K562 (cell line): ENCODE data around the gene NDUFB5. TPM values are rescaled to one million over a fixed set of nuclear protein-coding genes. Genes with fewer than 3 reads are reported as not detected.
A peak's percentile ranks its signal among the peaks of the same experiment; 100 is the strongest.

Experiments
- ATAC-seq: fragments of 200-7000 bp; cut with Tn5 transposase; 3 replicates; pipeline ENCODE4 v1.9.1; 2020; ENCODE audit warnings: moderate library complexity
- BruUV-seq: library from RNA; stranded (reverse); fragments of 400-500 nt; replicated peaks from 2 replicates; lab custom pipeline; 2021; lab: Mats Ljungman, UMichigan
- CTCF ChIA-PET: fragments of 300-600 bp; formaldehyde crosslinking; extraction: SDS; loops from one replicate; lab custom pipeline; 2021; ENCODE audit warnings: low intra/inter-chr PET ratio; lab: Yijun Ruan, JAX
- POLR2A ChIA-PET: fragments of 300-600, 350-650 bp; sonication (Branson Sonifier 250); formaldehyde crosslinking; extraction: SDS; loops from one replicate; lab custom pipeline; 2021; ENCODE audit warnings: antibody characterized with exemption, inconsistent platforms; lab: Yijun Ruan, JAX
- DNase-seq, 4 experiments: peaks; one replicate each; pipeline versions ENCODE4 v3.0.0 to v3.0.0-alpha.2; 2011 to 2018; ENCODE audit warnings: low spot score in 3 of 4, mixed read lengths in 3 of 4; ENCODE audit errors: extremely low read depth in 1 of 4
- FAIRE-seq: peaks from 2 replicates; lab custom pipeline; 2011; peaks lifted over from hg19 to GRCh38; lab: Jason Lieb, UNC
- H2AFZ ChIP-seq: 2 replicates; pipeline ENCODE4 v1.6.0; 2011; ENCODE audit warnings: low read depth, low read length, control low read depth, inconsistent platforms
- H3K27ac ChIP-seq: fragments of 200-600 bp; 3 replicates; pipeline ENCODE4 v1.8.0; 2011; ENCODE audit warnings: low read depth, mild to moderate bottlenecking, control low read depth, inconsistent platforms, low read length, moderate library complexity, mixed read lengths; ENCODE audit errors: extremely low read depth
- H3K27me3 ChIP-seq, 2 experiments: fragments of 300-600 bp in 1 of 2; 2 replicates in 1 of 2; 3 replicates in 1 of 2; pipeline versions ENCODE4 v1.6.0 to v1.8.0; 2011; ENCODE audit warnings: inconsistent platforms in 2 of 2, low read length in 2 of 2, mild to moderate bottlenecking in 1 of 2, mixed read lengths in 1 of 2, moderate library complexity in 1 of 2; ENCODE audit not compliant: control insufficient read depth in 2 of 2, insufficient read depth in 2 of 2
- H3K36me3 ChIP-seq: fragments of 300-600 bp; 3 replicates; pipeline ENCODE4 v1.8.0; 2011; ENCODE audit warnings: mild to moderate bottlenecking, low read length, inconsistent platforms; ENCODE audit not compliant: control insufficient read depth, insufficient read depth
- H3K4me1 ChIP-seq, 2 experiments: fragments of 200-600 bp in 1 of 2; replicated peaks in 1 of 2; 2 replicates in 1 of 2; 3 replicates in 1 of 2; pipeline versions ENCODE4 v1.5.1 to v1.8.0; 2011; ENCODE audit warnings: inconsistent platforms in 2 of 2, low read length in 2 of 2, mild to moderate bottlenecking in 1 of 2, mixed read lengths in 1 of 2, moderate library complexity in 1 of 2; ENCODE audit not compliant: control insufficient read depth in 2 of 2, insufficient read depth in 2 of 2
- H3K4me2 ChIP-seq: 2 replicates; pipeline ENCODE4 v1.6.1; 2011; ENCODE audit warnings: low read length, control low read depth, inconsistent platforms, mixed read lengths; ENCODE audit not compliant: insufficient read depth
- H3K4me3 ChIP-seq: fragments of 200-600 bp; sonication (generic), shearing (Covaris generic); 2 replicates; pipeline ENCODE4 v1.5.1; 2016; ENCODE audit warnings: control low read depth, inconsistent platforms
- H3K79me2 ChIP-seq: fragments of 200-600 bp; 3 replicates; pipeline ENCODE4 v1.8.0; 2011; ENCODE audit warnings: low read length, inconsistent platforms; ENCODE audit not compliant: control insufficient read depth, insufficient read depth
- H3K9ac ChIP-seq, 2 experiments: 2 replicates each; pipeline versions ENCODE4 v1.6.0 to v1.6.1; 2011; ENCODE audit warnings: low read depth in 2 of 2, low read length in 2 of 2, control low read depth in 1 of 2, inconsistent platforms in 1 of 2, mild to moderate bottlenecking in 1 of 2, mixed read lengths in 1 of 2; ENCODE audit not compliant: insufficient read depth in 1 of 2
- H3K9me1 ChIP-seq: one replicate; pipeline ENCODE4 v1.6.0; 2011; ENCODE audit warnings: inconsistent platforms, mild to moderate bottlenecking, low read length, moderate library complexity; ENCODE audit not compliant: control insufficient read depth, insufficient read depth
- H3K9me3 ChIP-seq: replicated peaks from 2 replicates; pipeline ENCODE4 v1.5.1; 2011; ENCODE audit warnings: low read depth, low read length, inconsistent platforms; ENCODE audit not compliant: control insufficient read depth, insufficient read depth
- H4K20me1 ChIP-seq: replicated peaks from 2 replicates; pipeline ENCODE4 v1.6.1; 2011; ENCODE audit warnings: low read length, inconsistent platforms, mixed read lengths; ENCODE audit not compliant: control insufficient read depth, insufficient read depth
- ELK3 ChIP-seq: fragments of 450-650 bp; formaldehyde crosslinking; IDR thresholded peaks from 2 replicates; pipeline ENCODE4 v1.4.0; 2020; ENCODE audit warnings: mild to moderate bottlenecking
- FOXO4 ChIP-seq: fragments of 450-650 bp; formaldehyde crosslinking; IDR thresholded peaks from 2 replicates; pipeline ENCODE4 v1.4.0; 2020; ENCODE audit warnings: mild to moderate bottlenecking, moderate library complexity
- GTF2E2 ChIP-seq: fragments of 200-800 bp; sonication (Bioruptor generic); IDR thresholded peaks from 2 replicates; pipeline ENCODE4 v1.6.1; 2016; ENCODE audit warnings: missing genetic modification characterization, missing compliant biosample characterization
- JUN ChIP-seq, 2 experiments: sonication (generic) in 1 of 2; formaldehyde crosslinking in 1 of 2; IDR thresholded peaks; 2 replicates each; pipeline versions ENCODE4 v1.6.1 to v1.8.0; 2012 to 2022; ENCODE audit warnings: borderline replicate concordance in 2 of 2, mild to moderate bottlenecking in 2 of 2, improper control_type of control experiment in 1 of 2, low read depth in 1 of 2, low read length in 1 of 2, missing genetic modification reagents in 1 of 2
- NFE2 ChIP-seq: IDR thresholded peaks from 2 replicates; pipeline ENCODE4 v1.6.1; 2014; ENCODE audit warnings: antibody characterized with exemption, low read depth
- U2AF1 ChIP-seq: fragments of 200-400 bp; formaldehyde crosslinking; optimal IDR thresholded peaks from 2 replicates; pipeline ENCODE3; 2017; ENCODE audit warnings: mild to moderate bottlenecking, low read depth, low read length, moderate library complexity
- ZNF124 ChIP-seq: sonication (generic); formaldehyde crosslinking; IDR thresholded peaks from 2 replicates; pipeline ENCODE4 v1.8.1; 2022; ENCODE audit warnings: missing genetic modification reagents
- ZNF140 ChIP-seq: fragments of 250-450 bp; sonication (Bioruptor Pico); IDR thresholded peaks from 2 replicates; pipeline ENCODE4 v1.8.0; 2021; ENCODE audit warnings: moderate library complexity, mild to moderate bottlenecking, inconsistent platforms
- WGBS: fragments of 100-300 bp; shearing (Covaris generic); methylation state at CpG from one replicate; pipeline ENCODE4 v1.1.6; 2016; ENCODE audit warnings: low coverage, mixed read lengths; ENCODE audit not compliant: insufficient coverage; ENCODE audit errors: missing lambda C conversion rate; 5-methylcytosine and 5-hydroxymethylcytosine counted together
- in situ Hi-C: fragments of 300-500 bp; cut with MboI; formaldehyde crosslinking; loops from 4 replicates; pipeline ENCODE4 v1.15.0; 2018; ENCODE audit warnings: inconsistent platforms, mixed read lengths
- intact Hi-C: fragments of 100-400 bp; cut with micrococcal nuclease; formaldehyde crosslinking; loops from 2 replicates; pipeline ENCODE4 v1.14.2; 2022
- polyA plus RNA-seq, 8 experiments: library from polyadenylated mRNA; depleted of rRNA in 4 of 8; stranded (reverse) in 5 of 8; unstranded in 3 of 8; fragments of >200 nt; fragmentation: Nextera tagmentation in 2 of 8; fragmentation: Illumina TruSeq in 1 of 8; extraction: Ambion mirVana in 2 of 8; extraction: Trizol in 1 of 8; gene quantifications; 2 replicates each; pipeline versions ENCODE4 v1.2.1 to v1.2.3, GENCODE V29; 2011 to 2014; ENCODE audit warnings: inconsistent platforms in 1 of 8, missing spikeins in 1 of 8
- total RNA-seq, 7 experiments: library from RNA; depleted of rRNA in 6 of 7; stranded (reverse); fragments of >200 nt in 6 of 7; fragmentation: Illumina TruSeq in 2 of 7; extraction: Trizol in 2 of 7; gene quantifications; 2 replicates each; pipeline versions ENCODE4 v1.2.1 to v1.2.3, GENCODE V29; 2011 to 2021; ENCODE audit warnings: low replicate concordance in 1 of 7

The NDUFB5 gene
- total and polyA plus RNA-seq, 9 of the 15 experiments (the other 6 are each of a cell fraction or from before 2014, with no cell fraction given), result 128 to 466 (median 176) TPM

- TF ChIP-seq FOXO4 (CRISPR knock-in tag) (no peak), U2AF1 (no peak), JUN (IDR thresholded peaks at IDR 0.05; ENCODE audit: borderline replicate concordance, low read depth, low read length) (no peak), JUN (CRISPR knock-in tag; IDR thresholded peaks at IDR 0.05; ENCODE audit: borderline replicate concordance) (no peak), ZNF124 (CRISPR knock-in tag) (no peak), GTF2E2 (tag) (no peak), NFE2 (no peak)
- TF ChIP-seq, all 486 proteins: peak for 0
Observed at GRCh38 chr3:179603321-179603720, 1.3 kb upstream of the NDUFB5 start (continued).

GRCh38 chr3:179603831-179604230 lies 763 bp upstream of the NDUFB5 start:
- TF ChIP-seq ELK3 (CRISPR knock-in tag) (no peak), ZNF140 (0 out of 2 replicates have a peak, but pooled peaks have one; percentile 6)
- no TSS peak for BruUV-seq
- H3K4me2 ChIP-seq, result peak overlapping the region; percentile 100
- H3K36me3 ChIP-seq, result peaks cover 69% of the 10 kb centered on the region
- DNase-seq, result no peak
- H3K27me3 ChIP-seq, result no peaks in the 10 kb centered on the region
- H3K27ac ChIP-seq, result peak overlapping the region; percentile 96
- peak; percentile 1; the same call in 1 of the 3 replicates for ATAC-seq
- H3K9me1 ChIP-seq, result no peaks in the 10 kb centered on the region
- no peaks in the 10 kb centered on the region for H4K20me1 ChIP-seq
- CTCF ChIA-PET, result no interaction called here
- in situ Hi-C loops (no loop called here), intact Hi-C loops (no loop called here)
- no peak for FAIRE-seq
- no peaks in the 10 kb centered on the region for H3K9me3 ChIP-seq
- H3K4me1 ChIP-seq, result peaks cover 4 to 19% of the 10 kb centered on the region in 2 experiments; a peak in 4 of 5 replicates
- peak overlapping the region; percentile 78 for H3K4me3 ChIP-seq
- H3K9ac ChIP-seq, result peak overlapping the region; percentile 100; a peak in 3 of 4 replicates
- H2AFZ ChIP-seq, result peak overlapping the region; percentile 89
- peaks cover 78% of the 10 kb centered on the region for H3K79me2 ChIP-seq
- 0% methylated on average over 3 of the region's 3 CpGs for WGBS
- POLR2A ChIA-PET, result interaction anchor here (1.2 kb wide), 1 partner anchor 10 kb away, joined by 6 read pairs; no protein-coding TSS in a partner anchor
